Measurements from ENCODE around the gene ABHD12. TPM values are rescaled to one million over a fixed set of nuclear protein-coding genes. Genes with fewer than 3 reads are reported as not detected.
"Not testable (repeated sequence)": the region's sequence is repeated elsewhere in the genome, so short reads cannot be mapped to it uniquely, and the experiment has no call there.

The ABHD12 gene
- total and polyA plus RNA-seq, 4 experiments from 2014 or later, result 25.9 to 30.9 (median 29.6) TPM

- Mint-ChIP-seq H3K9me3 (peaks cover 0 to under 1% (median 0%) of the 10 kb centered on the region in 8 donors), H3K4me1 (peaks cover 0 to 6% (median 4%) of the 10 kb centered on the region in 4 donors), H3K36me3 (peaks cover 14 to 39% of the 10 kb centered on the region in 2 donors), H3K4me3 (no peak overlapping the region), H3K27ac (peak overlapping the region in 1 of 7 donors; percentile 25), H3K27me3 (no peaks in the 10 kb centered on the region)
- H3K36me3 ChIP-seq (ENCODE audit: insufficient read depth, low read length), result peaks cover 21% of the 10 kb centered on the region
- ChIA-PET POLR2A (ENCODE audit: partially characterized antibody) (no interaction called here), CTCF (ENCODE audit: partially characterized antibody) (interaction anchor here (1.0 to 1.1 kb wide), 2 partner anchors 130 kb away, joined by 3 read pairs; no protein-coding TSS in a partner anchor)
- no peaks in the 10 kb centered on the region for H3K4me1 ChIP-seq (ENCODE audit: insufficient read depth, low read length)
- H3K9me3 ChIP-seq (ENCODE audit: control insufficient read depth in 1 of 2, low read length in 2 of 2), result no peaks in the 10 kb centered on the region
- H3K4me3 ChIP-seq (ENCODE audit: low read length in 2 of 2), result no peak overlapping the region
- no peak for DNase-seq
- intact Hi-C loops (cut with micrococcal nuclease), result no loop called here
- H3K27me3 ChIP-seq (ENCODE audit: insufficient read depth, low read length), result no peaks in the 10 kb centered on the region
- H3K27ac ChIP-seq (ENCODE audit: low read depth, low read length), result no peak overlapping the region
Measured at GRCh38 chr20:25269057-25269832, 121.4 kb downstream of the ABHD12 start.

- H3K4me3 ChIP-seq (ENCODE audit: low read length in 2 of 2), result not testable (repeated sequence)
Measured at GRCh38 chr20:25260770-25261437, 129.7 kb downstream of the ABHD12 start.

GRCh38 chr20:25259788-25260254, 130.8 kb downstream of the ABHD12 start:
- peak overlapping the region in 2 of 7 donors; percentile 30 to 34 for H3K27ac Mint-ChIP-seq
- H3K27ac ChIP-seq (ENCODE audit: low read depth, low read length), result no peak overlapping the region
- H3K36me3 Mint-ChIP-seq, result peaks cover 31 to 37% of the 10 kb centered on the region in 2 donors
- H3K4me1 Mint-ChIP-seq, result peaks cover under 1 to 25% (median 8%) of the 10 kb centered on the region in 4 donors
- peak overlapping the region in 1 of 8 donors; percentile 61 for H3K4me3 Mint-ChIP-seq
- DNase-seq, result peak in 1 of 5 donors; percentile 19
- no peaks in the 10 kb centered on the region for H3K27me3 Mint-ChIP-seq
- peaks cover 0 to 5% (median 0%) of the 10 kb centered on the region in 8 donors for H3K9me3 Mint-ChIP-seq
- H3K4me3 ChIP-seq (ENCODE audit: low read length in 2 of 2), result no peak overlapping the region
- intact Hi-C loops (cut with micrococcal nuclease), result no loop called here
- no peaks in the 10 kb centered on the region for H3K27me3 ChIP-seq (ENCODE audit: insufficient read depth, low read length)
- no peaks in the 10 kb centered on the region for H3K36me3 ChIP-seq (ENCODE audit: insufficient read depth, low read length)
- no peaks in the 10 kb centered on the region for H3K9me3 ChIP-seq (ENCODE audit: control insufficient read depth in 1 of 2, low read length in 2 of 2)
- peaks cover 3% of the 10 kb centered on the region for H3K4me1 ChIP-seq (ENCODE audit: insufficient read depth, low read length)
- ChIA-PET POLR2A (ENCODE audit: partially characterized antibody) (no interaction called here), CTCF (ENCODE audit: partially characterized antibody) (no interaction called here)

More at GRCh38 chr20:25260770-25261437, 129.7 kb downstream of the ABHD12 start:
- intact Hi-C loops (cut with micrococcal nuclease); CTCF ChIA-PET (ENCODE audit: partially characterized antibody); H3K27ac ChIP-seq (ENCODE audit: low read depth, low read length); H3K9me3 ChIP-seq (ENCODE audit: control insufficient read depth in 1 of 2, low read length in 2 of 2); H3K27me3 Mint-ChIP-seq; H3K36me3 ChIP-seq (ENCODE audit: insufficient read depth, low read length); H3K27ac Mint-ChIP-seq; H3K27me3 ChIP-seq (ENCODE audit: insufficient read depth, low read length); H3K4me1 ChIP-seq (ENCODE audit: insufficient read depth, low read length); H3K9me3 Mint-ChIP-seq: not testable (repeated sequence)
- peaks cover 0 to 24% (median 8%) of the 10 kb centered on the region in 4 donors for H3K4me1 Mint-ChIP-seq
- peak in 1 of 5 donors; percentile 34 for DNase-seq
- peak overlapping the region in 1 of 8 donors; percentile 17 for H3K4me3 Mint-ChIP-seq
- peaks cover 31 to 37% of the 10 kb centered on the region in 2 donors for H3K36me3 Mint-ChIP-seq
- POLR2A ChIA-PET (ENCODE audit: partially characterized antibody), result interaction anchor here (1.0 kb wide), 1 partner anchor 66 kb away, joined by 3 read pairs; the partner anchor contains the start of gene ENTPD6

GRCh38 chr20:25259358-25259757, 131.3 kb downstream of the ABHD12 start:
- ChIA-PET CTCF (ENCODE audit: partially characterized antibody) (no interaction called here), POLR2A (ENCODE audit: partially characterized antibody) (no interaction called here)
- no peaks in the 10 kb centered on the region for H3K36me3 ChIP-seq (ENCODE audit: insufficient read depth, low read length)
- peak overlapping the region in 1 of 8 donors; percentile 61 for H3K4me3 Mint-ChIP-seq
- H3K4me1 ChIP-seq (ENCODE audit: insufficient read depth, low read length), result peaks cover 3% of the 10 kb centered on the region
- H3K27ac Mint-ChIP-seq, result peak overlapping the region in 3 of 7 donors; percentile 30 to 43 (median 35)
- no peak overlapping the region for H3K27ac ChIP-seq (ENCODE audit: low read depth, low read length)
- DNase-seq, result no peak
- peaks cover 5 to 25% (median 11%) of the 10 kb centered on the region in 4 donors for H3K4me1 Mint-ChIP-seq
- H3K9me3 Mint-ChIP-seq, result peaks cover 0 to 5% (median 0%) of the 10 kb centered on the region in 8 donors
- no peak overlapping the region for H3K4me3 ChIP-seq (ENCODE audit: low read length in 2 of 2)
- intact Hi-C loops (cut with micrococcal nuclease), result no loop called here
- peaks cover 31 to 33% of the 10 kb centered on the region in 2 donors for H3K36me3 Mint-ChIP-seq
- no peaks in the 10 kb centered on the region for H3K9me3 ChIP-seq (ENCODE audit: control insufficient read depth in 1 of 2, low read length in 2 of 2)
- H3K27me3 ChIP-seq (ENCODE audit: insufficient read depth, low read length), result no peaks in the 10 kb centered on the region
- no peaks in the 10 kb centered on the region for H3K27me3 Mint-ChIP-seq

- H3K36me3 ChIP-seq (ENCODE audit: insufficient read depth, low read length), result no peaks in the 10 kb centered on the region
- H3K27me3 Mint-ChIP-seq, result no peaks in the 10 kb centered on the region
- peaks cover 30 to 31% of the 10 kb centered on the region in 2 donors for H3K36me3 Mint-ChIP-seq
- H3K9me3 ChIP-seq (ENCODE audit: control insufficient read depth in 1 of 2, low read length in 2 of 2), result no peaks in the 10 kb centered on the region
- ChIA-PET POLR2A (ENCODE audit: partially characterized antibody) (no interaction called here), CTCF (ENCODE audit: partially characterized antibody) (no interaction called here)
- H3K4me3 Mint-ChIP-seq, result peak overlapping the region in 1 of 8 donors; percentile 35
- intact Hi-C loops (cut with micrococcal nuclease), result no loop called here
- H3K9me3 Mint-ChIP-seq, result peaks cover 0 to 5% (median 0%) of the 10 kb centered on the region in 8 donors
- DNase-seq, result no peak
- H3K27ac Mint-ChIP-seq, result no peak overlapping the region
- H3K27me3 ChIP-seq (ENCODE audit: insufficient read depth, low read length), result no peaks in the 10 kb centered on the region
- H3K4me1 ChIP-seq (ENCODE audit: insufficient read depth, low read length), result peaks cover 3% of the 10 kb centered on the region
- no peak overlapping the region for H3K27ac ChIP-seq (ENCODE audit: low read depth, low read length)
- H3K4me3 ChIP-seq (ENCODE audit: low read length in 2 of 2), result no peak overlapping the region
- peaks cover 6 to 25% (median 12%) of the 10 kb centered on the region in 4 donors for H3K4me1 Mint-ChIP-seq
Measured at GRCh38 chr20:25258828-25259227, 131.8 kb downstream of the ABHD12 start.

- peaks cover 0 to 5% (median 0%) of the 10 kb centered on the region in 8 donors for H3K9me3 Mint-ChIP-seq
- H3K4me1 Mint-ChIP-seq, result peaks cover 6 to 28% (median 12%) of the 10 kb centered on the region in 4 donors
- H3K36me3 ChIP-seq (ENCODE audit: insufficient read depth, low read length), result no peaks in the 10 kb centered on the region
- H3K4me3 Mint-ChIP-seq, result peak overlapping the region in 1 of 8 donors; percentile 35
- ChIA-PET CTCF (ENCODE audit: partially characterized antibody) (no interaction called here), POLR2A (ENCODE audit: partially characterized antibody) (no interaction called here)
- peaks cover 30 to 31% of the 10 kb centered on the region in 2 donors for H3K36me3 Mint-ChIP-seq
- H3K4me1 ChIP-seq (ENCODE audit: insufficient read depth, low read length), result peaks cover 3% of the 10 kb centered on the region
- no peaks in the 10 kb centered on the region for H3K27me3 Mint-ChIP-seq
- no peak for DNase-seq
- H3K9me3 ChIP-seq (ENCODE audit: control insufficient read depth in 1 of 2, low read length in 2 of 2), result no peaks in the 10 kb centered on the region
- no peak overlapping the region for H3K4me3 ChIP-seq (ENCODE audit: low read length in 2 of 2)
- H3K27me3 ChIP-seq (ENCODE audit: insufficient read depth, low read length), result no peaks in the 10 kb centered on the region
- no peak overlapping the region for H3K27ac Mint-ChIP-seq
- no peak overlapping the region for H3K27ac ChIP-seq (ENCODE audit: low read depth, low read length)
- intact Hi-C loops (cut with micrococcal nuclease), result no loop called here
Measured at GRCh38 chr20:25258476-25258805, 132.2 kb downstream of the ABHD12 start.

GRCh38 chr20:25257756-25258475, 132.7 kb downstream of the ABHD12 start:
- no peak overlapping the region for H3K4me3 Mint-ChIP-seq

More at GRCh38 chr20:25257756-25258475, 132.7 kb downstream of the ABHD12 start:
- H3K27me3 Mint-ChIP-seq, result no peaks in the 10 kb centered on the region
- Histone ChIP-seq H3K9me3 (ENCODE audit: control insufficient read depth in 1 of 2, low read length in 2 of 2) (no peaks in the 10 kb centered on the region), H3K36me3 (ENCODE audit: insufficient read depth, low read length) (no peaks in the 10 kb centered on the region), H3K27ac (ENCODE audit: low read depth, low read length) (no peak overlapping the region), H3K4me3 (ENCODE audit: low read length in 2 of 2) (no peak overlapping the region), H3K4me1 (ENCODE audit: insufficient read depth, low read length) (peaks cover 3% of the 10 kb centered on the region), H3K27me3 (ENCODE audit: insufficient read depth, low read length) (no peaks in the 10 kb centered on the region)
- peaks cover 29 to 30% of the 10 kb centered on the region in 2 donors for H3K36me3 Mint-ChIP-seq
- intact Hi-C loops (cut with micrococcal nuclease), result no loop called here
- POLR2A ChIA-PET (ENCODE audit: partially characterized antibody), result no interaction called here
- peaks cover 0 to 4% (median 0%) of the 10 kb centered on the region in 8 donors for H3K9me3 Mint-ChIP-seq
- DNase-seq, result no peak
- H3K27ac Mint-ChIP-seq, result no peak overlapping the region
- H3K4me1 Mint-ChIP-seq, result peaks cover 6 to 28% (median 11%) of the 10 kb centered on the region in 4 donors
- CTCF ChIA-PET (ENCODE audit: partially characterized antibody), result no interaction called here

Measured in CD4-positive, alpha-beta memory T cell (primary cell).